ENCODE results near the gene KCNA2. TPM values are rescaled to one million over a fixed set of nuclear protein-coding genes. Genes with fewer than 3 reads are reported as not detected.

KCNA2 gene
- total RNA-seq, 2 experiments from 2014 or later: 0.19 to 0.64 TPM

GRCh38 chr1:110637475-110637874, 31.3 kb upstream of the KCNA2 start:
- Mint-ChIP-seq H3K4me1 (ENCODE audit: low read depth) (peaks cover 87% of the 10 kb centered on the region), H3K9me3 (no peaks in the 10 kb centered on the region), H3K27me3 (ENCODE audit: low read depth) (no peaks in the 10 kb centered on the region), H3K27ac (no peak overlapping the region), H3K36me3 (ENCODE audit: low read depth) (no peaks in the 10 kb centered on the region), H3K4me3 (no peak overlapping the region)
- intact Hi-C loops (cut with micrococcal nuclease): loop anchor here (10.0 kb wide), 1 partner anchor 967 kb away; no protein-coding TSS in a partner anchor
- no peak for DNase-seq
- CTCF ChIA-PET: interaction anchor here (0.6 to 10.8 kb wide), 10 partner anchors 10 to 592 kb away, joined by 3 to 135 read pairs (median 4); no protein-coding TSS in a partner anchor

- intact Hi-C loops (cut with micrococcal nuclease): loop anchor here (10.0 kb wide), 1 partner anchor 968 kb away; no protein-coding TSS in a partner anchor
- Mint-ChIP-seq H3K4me3 (peak overlapping the region; percentile 36), H3K27me3 (ENCODE audit: low read depth) (no peaks in the 10 kb centered on the region), H3K4me1 (ENCODE audit: low read depth) (peaks cover 78% of the 10 kb centered on the region), H3K27ac (peak overlapping the region; percentile 95), H3K9me3 (no peaks in the 10 kb centered on the region), H3K36me3 (ENCODE audit: low read depth) (no peaks in the 10 kb centered on the region)
- DNase-seq: peak; percentile 55
- CTCF ChIA-PET: interaction anchor here (0.7 to 10.8 kb wide), 6 partner anchors 11 to 151 kb away, joined by 3 to 135 read pairs (median 5); no protein-coding TSS in a partner anchor
Measured at GRCh38 chr1:110636149-110636935, 30.2 kb upstream of the KCNA2 start.

DNA sequence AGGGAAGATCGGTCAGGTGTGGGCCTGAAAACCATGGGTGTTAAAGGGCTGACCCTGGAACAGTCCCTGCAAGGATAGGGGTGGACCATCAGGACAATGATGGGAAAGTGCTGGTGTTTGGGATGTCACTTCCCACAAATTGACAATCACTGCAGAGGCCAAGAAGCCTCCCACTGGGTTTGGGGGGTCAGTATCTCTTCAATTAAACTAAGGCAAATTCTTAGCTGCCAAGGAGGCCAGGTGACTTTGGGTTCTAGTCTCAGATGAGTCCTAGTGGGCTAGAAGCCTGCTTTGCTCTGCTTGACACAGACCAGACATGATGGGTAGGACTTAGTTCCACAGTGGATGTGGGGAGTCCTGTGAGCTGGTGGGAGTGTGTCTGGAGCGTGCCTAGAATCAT, 29.3 kb upstream of the KCNA2 start:
- peak overlapping the region; percentile 36 for H3K4me3 Mint-ChIP-seq
- H3K36me3 Mint-ChIP-seq (ENCODE audit: low read depth): no peaks in the 10 kb centered on the region
- no peak for DNase-seq
- peak overlapping the region; percentile 95 for H3K27ac Mint-ChIP-seq
- intact Hi-C loops (cut with micrococcal nuclease): loop anchor here (1.0 to 10.0 kb wide), 2 partner anchors 12 to 969 kb away; no protein-coding TSS in a partner anchor
- no peaks in the 10 kb centered on the region for H3K27me3 Mint-ChIP-seq (ENCODE audit: low read depth)
- peaks cover 75% of the 10 kb centered on the region for H3K4me1 Mint-ChIP-seq (ENCODE audit: low read depth)
- H3K9me3 Mint-ChIP-seq: no peaks in the 10 kb centered on the region
- CTCF ChIA-PET: interaction anchor here (1.3 to 10.8 kb wide), 5 partner anchors 12 to 130 kb away, joined by 3 to 135 read pairs (median 11); no protein-coding TSS in a partner anchor

DNA sequence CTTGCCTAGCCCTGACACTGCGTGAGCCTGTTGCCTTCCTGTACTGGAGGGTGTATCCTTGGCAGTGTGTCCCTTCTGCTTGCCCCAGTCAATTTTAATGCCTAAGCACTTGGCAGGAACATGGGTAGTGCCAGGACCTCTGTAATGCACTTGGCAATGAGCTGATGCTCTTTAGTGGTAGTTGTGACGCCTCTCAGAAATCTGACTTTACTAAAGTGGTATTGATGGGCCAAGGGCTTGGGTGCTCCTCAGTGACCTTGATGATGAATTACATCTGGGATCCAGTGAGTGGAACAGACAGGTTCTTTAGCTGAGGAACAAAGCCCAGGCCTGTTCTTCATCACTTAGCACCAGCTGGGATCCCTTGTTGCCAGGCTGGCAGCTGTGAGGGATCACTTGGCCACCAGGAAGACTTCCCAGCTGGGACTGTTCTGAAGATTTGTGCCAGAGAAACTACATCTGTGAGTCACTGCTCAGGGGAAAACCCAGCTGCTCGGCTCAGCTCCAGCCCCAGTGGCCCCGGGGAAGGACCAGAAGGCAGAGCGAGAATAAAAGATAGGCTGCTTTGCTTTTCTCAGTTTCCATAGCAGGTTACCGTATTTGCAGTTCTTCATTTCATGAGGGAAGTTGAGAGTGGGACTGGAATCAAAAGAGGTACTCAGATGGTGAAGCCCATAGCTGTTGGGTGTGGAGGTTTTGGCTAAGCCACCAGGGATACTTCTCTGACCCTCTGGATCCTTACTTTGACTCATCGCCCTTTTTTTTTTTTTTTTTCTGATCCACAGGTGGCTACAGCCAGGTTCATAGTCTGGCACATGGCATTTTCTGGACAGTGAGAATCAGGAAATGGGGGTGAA, 28.5 kb upstream of the KCNA2 start:
- peak; percentile 93 for DNase-seq
- H3K27me3 Mint-ChIP-seq (ENCODE audit: low read depth): no peaks in the 10 kb centered on the region
- intact Hi-C loops (cut with micrococcal nuclease): loop anchor here (1.0 to 10.0 kb wide), 4 partner anchors 13 to 970 kb away; partner anchors contain the start of gene LRIF1
- H3K4me3 Mint-ChIP-seq: peak overlapping the region; percentile 36
- peaks cover 68% of the 10 kb centered on the region for H3K4me1 Mint-ChIP-seq (ENCODE audit: low read depth)
- no peaks in the 10 kb centered on the region for H3K9me3 Mint-ChIP-seq
- no peaks in the 10 kb centered on the region for H3K36me3 Mint-ChIP-seq (ENCODE audit: low read depth)
- peak overlapping the region; percentile 95 for H3K27ac Mint-ChIP-seq
- CTCF ChIA-PET: interaction anchor here (0.7 to 10.8 kb wide), 8 partner anchors 12 to 225 kb away, joined by 3 to 135 read pairs (median 4); no protein-coding TSS in a partner anchor

DNA sequence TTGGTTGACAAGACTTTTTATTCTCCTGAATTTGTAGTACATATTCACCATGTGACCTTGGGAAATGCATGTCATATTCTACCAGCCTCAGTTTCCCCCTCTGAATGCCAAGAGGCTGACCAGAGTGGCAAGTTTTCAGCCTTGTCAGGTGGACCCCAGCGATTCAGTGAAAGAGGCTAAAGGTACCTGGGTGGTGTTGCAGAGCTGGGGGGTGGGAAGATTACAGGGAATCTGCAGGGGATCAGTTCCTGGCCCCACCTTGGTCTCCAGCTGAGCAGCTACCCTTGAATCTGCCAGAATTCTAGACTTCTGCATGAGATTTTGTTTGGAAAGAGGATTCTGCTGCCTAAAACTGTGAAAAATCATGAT, 27.9 kb upstream of the KCNA2 start:
- Mint-ChIP-seq H3K27ac (peak overlapping the region; percentile 95), H3K9me3 (no peaks in the 10 kb centered on the region), H3K4me1 (ENCODE audit: low read depth) (peaks cover 64% of the 10 kb centered on the region), H3K36me3 (ENCODE audit: low read depth) (no peaks in the 10 kb centered on the region), H3K27me3 (ENCODE audit: low read depth) (no peaks in the 10 kb centered on the region), H3K4me3 (no peak overlapping the region)
- intact Hi-C loops (cut with micrococcal nuclease): loop anchor here (5.0 to 10.0 kb wide), 3 partner anchors 328 to 971 kb away; partner anchors contain the start of gene LRIF1
- DNase-seq: no peak
- CTCF ChIA-PET: interaction anchor here (0.9 to 10.8 kb wide), 5 partner anchors 13 to 131 kb away, joined by 3 to 135 read pairs (median 11); no protein-coding TSS in a partner anchor

DNA sequence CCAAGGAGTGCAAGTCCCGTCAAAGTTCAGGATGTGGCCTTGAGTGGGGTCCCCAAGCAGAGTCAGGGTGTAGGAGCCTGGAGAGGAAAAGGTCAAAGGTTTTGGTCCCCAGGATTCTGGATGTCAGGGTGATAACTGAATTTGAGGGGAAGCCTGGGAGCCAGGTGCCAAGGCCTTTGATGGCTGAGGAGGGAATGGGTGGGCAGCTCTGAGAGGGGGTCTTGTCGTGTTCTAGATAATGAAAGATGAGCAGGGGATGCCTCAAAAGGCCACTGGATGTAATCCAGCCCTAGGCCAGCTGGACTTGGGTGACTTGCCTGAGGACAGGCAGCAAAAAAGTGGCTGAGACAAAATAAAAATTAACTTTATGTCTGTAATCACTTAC, 27.5 kb upstream of the KCNA2 start:
- Mint-ChIP-seq H3K4me1 (ENCODE audit: low read depth) (peaks cover 60% of the 10 kb centered on the region), H3K27ac (no peak overlapping the region), H3K27me3 (ENCODE audit: low read depth) (no peaks in the 10 kb centered on the region), H3K9me3 (no peaks in the 10 kb centered on the region), H3K4me3 (no peak overlapping the region), H3K36me3 (ENCODE audit: low read depth) (no peaks in the 10 kb centered on the region)
- CTCF ChIA-PET: interaction anchor here (2.7 to 10.8 kb wide), 3 partner anchors 13 to 132 kb away, joined by 11 to 135 read pairs (median 22); no protein-coding TSS in a partner anchor
- intact Hi-C loops (cut with micrococcal nuclease): loop anchor here (5.0 to 10.0 kb wide), 3 partner anchors 329 to 971 kb away; partner anchors contain the start of gene LRIF1
- DNase-seq: no peak

DNA sequence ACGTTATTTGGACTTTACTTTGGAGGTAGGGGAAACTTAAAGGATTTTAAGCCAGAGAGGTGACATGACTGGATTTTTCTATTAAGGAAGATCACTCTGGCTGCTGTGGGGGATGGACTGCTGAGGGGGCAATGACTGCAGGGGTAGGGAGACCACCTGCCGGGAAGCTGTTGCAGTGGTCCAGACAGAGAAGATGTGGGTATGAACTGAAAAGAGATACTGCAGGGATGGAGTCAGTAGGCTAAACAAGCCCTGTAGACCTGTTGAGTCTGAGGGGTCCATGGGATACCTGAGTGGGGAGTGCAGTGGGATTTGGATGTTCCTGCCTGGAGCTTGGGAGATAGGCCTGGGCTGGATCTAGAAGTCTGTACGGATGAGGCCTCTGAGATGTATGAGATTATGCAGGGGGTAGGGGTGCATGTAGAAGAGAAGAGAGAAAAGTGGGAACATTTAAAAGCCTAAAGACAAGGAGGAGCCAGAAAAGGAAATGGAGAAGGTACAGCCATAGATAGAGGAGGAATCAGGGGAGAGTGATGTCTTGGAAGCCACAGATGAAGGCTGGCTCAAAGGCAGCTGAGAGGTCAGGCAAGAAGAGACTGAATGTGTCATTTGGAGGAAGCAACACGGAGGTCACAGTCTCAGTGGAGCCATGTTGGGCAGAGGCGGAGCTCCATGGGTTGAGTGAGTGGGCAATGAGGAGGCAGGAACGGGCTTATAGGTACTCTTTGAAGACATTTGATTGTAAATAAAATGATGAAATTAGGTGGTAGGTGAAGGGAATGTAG, 25.9 kb upstream of the KCNA2 start:
- DNase-seq: no peak

GRCh38 chr1:110630839-110631663, 24.9 kb upstream of the KCNA2 start:
- peak; percentile 92 for DNase-seq
- H3K27ac Mint-ChIP-seq: no peak overlapping the region
- no peaks in the 10 kb centered on the region for H3K27me3 Mint-ChIP-seq (ENCODE audit: low read depth)
- intact Hi-C loops (cut with micrococcal nuclease): loop anchor here (1.0 to 10.0 kb wide), 11 partner anchors 12 to 974 kb away; partner anchors contain the start of gene LRIF1
- H3K36me3 Mint-ChIP-seq (ENCODE audit: low read depth): no peaks in the 10 kb centered on the region
- H3K9me3 Mint-ChIP-seq: no peaks in the 10 kb centered on the region
- H3K4me3 Mint-ChIP-seq: no peak overlapping the region
- H3K4me1 Mint-ChIP-seq (ENCODE audit: low read depth): peaks cover 54% of the 10 kb centered on the region
- CTCF ChIA-PET: interaction anchor here (0.6 to 10.8 kb wide), 15 partner anchors 10 to 156 kb away, joined by 3 to 135 read pairs (median 4); no protein-coding TSS in a partner anchor

More for the DNA sequence above, 25.9 kb upstream of the KCNA2 start:
- Mint-ChIP-seq H3K9me3 (no peaks in the 10 kb centered on the region), H3K27ac (no peak overlapping the region), H3K36me3 (ENCODE audit: low read depth) (no peaks in the 10 kb centered on the region), H3K4me1 (ENCODE audit: low read depth) (peaks cover 58% of the 10 kb centered on the region), H3K27me3 (ENCODE audit: low read depth) (no peaks in the 10 kb centered on the region), H3K4me3 (no peak overlapping the region)
- intact Hi-C loops (cut with micrococcal nuclease): loop anchor here (1.0 to 10.0 kb wide), 11 partner anchors 13 to 973 kb away; partner anchors contain the start of gene LRIF1
- CTCF ChIA-PET: interaction anchor here (0.6 to 10.8 kb wide), 11 partner anchors 9 to 154 kb away, joined by 3 to 135 read pairs (median 3); no protein-coding TSS in a partner anchor

DNA sequence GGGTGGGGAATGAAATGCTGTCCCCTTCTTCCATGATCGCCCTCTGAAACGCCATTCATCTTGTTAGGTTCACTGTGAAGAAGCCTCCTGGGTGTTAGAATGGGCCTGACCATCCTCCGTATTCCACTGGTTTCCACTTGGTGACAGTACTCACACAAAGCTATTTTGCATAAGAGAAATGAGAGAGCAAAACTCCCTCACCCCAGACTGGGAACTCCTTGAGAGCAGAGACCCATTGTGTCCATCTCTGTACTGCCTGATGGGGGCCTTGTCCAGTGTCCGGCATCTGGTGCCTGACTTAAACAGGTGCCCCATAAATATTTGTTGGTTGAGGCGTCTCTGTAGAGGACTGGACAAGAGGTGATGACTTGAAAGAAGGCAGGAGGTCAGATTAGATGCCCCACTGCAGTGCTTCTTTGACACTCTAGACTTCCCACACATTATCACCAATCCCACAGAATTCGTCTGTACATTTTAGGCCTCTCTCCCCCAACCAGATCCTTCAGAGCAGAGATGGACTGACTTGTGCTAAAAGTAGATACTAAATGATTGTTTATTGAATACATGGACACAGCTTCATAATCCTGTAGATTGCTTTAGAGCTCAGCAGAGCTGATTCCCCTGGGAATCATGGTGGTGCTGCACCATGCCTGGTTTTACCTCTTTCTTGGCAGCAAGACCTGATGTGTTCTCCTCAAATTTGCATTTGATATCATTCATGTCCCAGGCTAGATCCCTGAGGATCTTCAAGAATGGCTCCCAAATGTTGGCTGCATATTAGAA, 22.4 kb upstream of the KCNA2 start:
- no peaks in the 10 kb centered on the region for H3K36me3 Mint-ChIP-seq (ENCODE audit: low read depth)
- H3K9me3 Mint-ChIP-seq: peaks cover 2% of the 10 kb centered on the region
- H3K4me1 Mint-ChIP-seq (ENCODE audit: low read depth): peaks cover 29% of the 10 kb centered on the region
- H3K4me3 Mint-ChIP-seq: no peak overlapping the region
- no peak for DNase-seq
- H3K27me3 Mint-ChIP-seq (ENCODE audit: low read depth): no peaks in the 10 kb centered on the region
- CTCF ChIA-PET: interaction anchor here (1.3 to 10.8 kb wide), 7 partner anchors 10 to 156 kb away, joined by 3 to 135 read pairs (median 7); no protein-coding TSS in a partner anchor
- H3K27ac Mint-ChIP-seq: no peak overlapping the region
- intact Hi-C loops (cut with micrococcal nuclease): no loop called here

DNA sequence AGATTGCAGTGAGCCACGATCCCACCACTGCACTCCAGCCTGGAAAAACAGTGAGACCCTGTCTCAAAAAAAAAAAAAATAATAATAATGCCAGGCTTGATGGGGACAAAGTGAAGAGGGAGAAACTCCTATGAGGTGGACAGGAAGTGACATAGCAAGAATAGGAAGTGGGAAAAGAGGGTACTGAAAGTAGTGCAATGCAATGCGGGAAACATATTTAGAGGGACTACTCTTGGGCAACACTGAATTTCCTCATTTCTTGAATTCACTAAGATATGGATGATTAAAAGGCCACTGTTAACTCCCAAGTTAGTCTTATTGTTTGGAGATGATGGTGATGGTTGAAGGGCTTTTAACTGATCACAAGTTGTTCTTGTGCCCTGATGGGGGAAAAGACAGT, 21.6 kb upstream of the KCNA2 start:
- Mint-ChIP-seq H3K4me1 (ENCODE audit: low read depth) (peaks cover 22% of the 10 kb centered on the region), H3K9me3 (peaks cover 2% of the 10 kb centered on the region), H3K4me3 (no peak overlapping the region), H3K27me3 (ENCODE audit: low read depth) (no peaks in the 10 kb centered on the region), H3K36me3 (ENCODE audit: low read depth) (no peaks in the 10 kb centered on the region), H3K27ac (no peak overlapping the region)
- intact Hi-C loops (cut with micrococcal nuclease): no loop called here
- CTCF ChIA-PET: interaction anchor here (6.7 kb wide), 1 partner anchor 138 kb away, joined by 72 read pairs; no protein-coding TSS in a partner anchor
- DNase-seq: no peak
